ENCODE results near the gene VAMP3. TPM values are rescaled to one million over a fixed set of nuclear protein-coding genes. Genes with fewer than 3 reads are reported as not detected.
A peak's percentile ranks its signal among the peaks of the same experiment; 100 is the strongest.

The VAMP3 gene
- total RNA-seq, 4 donors from 2014 or later: 48.0 to 69.0 (median 66.1) TPM

- Histone ChIP-seq H3K4me3 (no peak overlapping the region), H3K9me3 (no peaks in the 10 kb centered on the region), H3K27me3 (no peaks in the 10 kb centered on the region), H3K4me1 (peaks cover 0 to 16% (median 1%) of the 10 kb centered on the region in 4 donors), H3K36me3 (peaks cover 0 to 11% (median 0%) of the 10 kb centered on the region in 3 donors), H3K27ac (no peak overlapping the region)
- no peak for DNase-seq
- TF ChIP-seq CTCF (IDR thresholded peaks at IDR 0.05) (no peak), POLR2A (IDR thresholded peaks at IDR 0.05) (no peak)
These were observed 2.5 kb upstream of the VAMP3 start for GRCh38 chr1:7768583-7768982.

- no peaks in the 10 kb centered on the region for H3K9me3 ChIP-seq
- DNase-seq: no peak
- peaks cover 0 to 20% (median 0%) of the 10 kb centered on the region in 3 donors for H3K36me3 ChIP-seq
- TF ChIP-seq POLR2A (IDR thresholded peaks at IDR 0.05) (no peak), CTCF (IDR thresholded peaks at IDR 0.05) (no peak)
- H3K4me1 ChIP-seq: peaks cover 0 to 16% (median 1%) of the 10 kb centered on the region in 4 donors
- H3K27ac ChIP-seq: no peak overlapping the region
- no peak overlapping the region for H3K4me3 ChIP-seq
- no peaks in the 10 kb centered on the region for H3K27me3 ChIP-seq
These were observed 1.3 kb upstream of the VAMP3 start for GRCh38 chr1:7769673-7770412.

GRCh38 chr1:7770669-7770996 is 463 bp upstream of the VAMP3 start:
- no peaks in the 10 kb centered on the region for H3K9me3 ChIP-seq
- no peaks in the 10 kb centered on the region for H3K27me3 ChIP-seq
- TF ChIP-seq CTCF (IDR thresholded peaks at IDR 0.05) (no peak), POLR2A (IDR thresholded peaks at IDR 0.05) (no peak)
- H3K4me3 ChIP-seq: peak overlapping the region; percentile 89 to 100 (median 96)
- H3K36me3 ChIP-seq: peaks cover 0 to 20% (median 0%) of the 10 kb centered on the region in 3 donors
- H3K27ac ChIP-seq: peak overlapping the region; percentile 91 to 97 (median 95)
- DNase-seq: no peak
- peaks cover 0 to 16% (median 1%) of the 10 kb centered on the region in 4 donors for H3K4me1 ChIP-seq

- Histone ChIP-seq H3K27ac (peak overlapping the region; percentile 91 to 97 (median 95)), H3K4me1 (peaks cover 0 to 16% (median 1%) of the 10 kb centered on the region in 4 donors), H3K9me3 (no peaks in the 10 kb centered on the region), H3K4me3 (peak overlapping the region; percentile 89 to 100 (median 96)), H3K27me3 (no peaks in the 10 kb centered on the region), H3K36me3 (peaks cover 0 to 24% (median 0%) of the 10 kb centered on the region in 3 donors)
- no peak for TF ChIP-seq POLR2A (IDR thresholded peaks at IDR 0.05)
- TF ChIP-seq CTCF (IDR thresholded peaks at IDR 0.05): no peak
- no peak for DNase-seq
These were observed 765 bp downstream of the VAMP3 start for GRCh38 chr1:7771823-7772299.

- H3K36me3 ChIP-seq: peaks cover 0 to 61% (median 0%) of the 10 kb centered on the region in 3 donors
- H3K27ac ChIP-seq: peak overlapping the region in 1 of 4 donors; percentile 12
- H3K4me3 ChIP-seq: no peak overlapping the region
- no peaks in the 10 kb centered on the region for H3K27me3 ChIP-seq
- no peak for TF ChIP-seq POLR2A (IDR thresholded peaks at IDR 0.05)
- TF ChIP-seq CTCF (IDR thresholded peaks at IDR 0.05): no peak
- H3K4me1 ChIP-seq: peaks cover 0 to 12% (median 0%) of the 10 kb centered on the region in 4 donors
- no peak for DNase-seq
- no peaks in the 10 kb centered on the region for H3K9me3 ChIP-seq
These were observed 6.5 kb downstream of the VAMP3 start for GRCh38 chr1:7777591-7777990.

Measured in Peyer's patch (tissue), 4 donors.